ENCODE results near the gene PGD. TPM values are rescaled to one million over a fixed set of nuclear protein-coding genes. Genes with fewer than 3 reads are reported as not detected.

PGD gene
- total and polyA plus RNA-seq, 7 experiments from 2014 or later, result 42.0 to 110 (median 47.0) TPM

Other genes starting within 250 kb of the PGD start
- 10 to 100 TPM; 10.4 to 21.6 (median 13.4) TPM for gene KIF1B, start 188.5 kb upstream of the PGD start, total RNA-seq
- gene KIF1B, start 188.5 kb upstream of the PGD start, polyA plus RNA-seq, result 1 to 10 TPM; 1.8 to 2.1 TPM
- gene CENPS, start 31.4 kb downstream of the PGD start, total RNA-seq, result 10 to 100 TPM in 2 of 5 experiments, 1 to 10 TPM in 3; 5.4 to 13.0 (median 9.8) TPM
- 10 to 100 TPM in 1 of 2 donors, 1 to 10 TPM in 1; 8.7 to 13.2 TPM for gene CENPS, start 31.4 kb downstream of the PGD start, polyA plus RNA-seq
- gene CORT, start 51.0 kb downstream of the PGD start, total RNA-seq, result under 1 TPM in 2 of 5 experiments, not detected in 3; 0.27 to 0.90 TPM
- not detected for gene CORT, start 51.0 kb downstream of the PGD start, polyA plus RNA-seq
- 10 to 100 TPM; 13.5 to 36.0 (median 23.4) TPM for gene DFFA, start 73.5 kb downstream of the PGD start, total RNA-seq
- gene DFFA, start 73.5 kb downstream of the PGD start, polyA plus RNA-seq, result 10 to 100 TPM; 16.5 to 36.7 TPM
- gene PEX14, start 75.9 kb downstream of the PGD start, total RNA-seq, result 10 to 100 TPM; 20.9 to 27.8 (median 22.0) TPM
- gene PEX14, start 75.9 kb downstream of the PGD start, polyA plus RNA-seq, result 1 to 10 TPM; 3.6 to 6.8 TPM

All from naive thymus-derived CD4-positive, alpha-beta T cell (primary cell).